ENCODE measurements around the gene LRRC32. TPM values are rescaled to one million over a fixed set of nuclear protein-coding genes. Genes with fewer than 3 reads are reported as not detected.
A peak's percentile ranks its signal among the peaks of the same experiment; 100 is the strongest.

Gene LRRC32
- total RNA-seq, 1 donor from 2014 or later: 66.3 TPM

- Histone ChIP-seq H3K9me3 (no peaks in the 10 kb centered on the region), H3K4me1 (no peaks in the 10 kb centered on the region), H3K36me3 (no peaks in the 10 kb centered on the region), H3K27ac (no peak overlapping the region), H3K27me3 (no peaks in the 10 kb centered on the region), H3K4me3 (no peak overlapping the region)
- DNase-seq (ENCODE audit: extremely low spot score in 2 of 2): no peak
- TF ChIP-seq CTCF (IDR thresholded peaks at IDR 0.05) (no peak), POLR2AphosphoS5 (IDR thresholded peaks at IDR 0.05; ENCODE audit: insufficient read depth in 1 of 2, low read depth in 1 of 2) (no peak)
- intact Hi-C loops (cut with DNase I): no loop called here
Measured at GRCh38 chr11:76683161-76684095, 12.9 kb upstream of the LRRC32 start.

GRCh38 chr11:76682684-76683083 lies 12.1 kb upstream of the LRRC32 start:
- no peak for TF ChIP-seq CTCF (IDR thresholded peaks at IDR 0.05)
- no peak for TF ChIP-seq POLR2A (IDR thresholded peaks at IDR 0.05)
- no peak for TF ChIP-seq POLR2AphosphoS5 (IDR thresholded peaks at IDR 0.05; ENCODE audit: insufficient read depth in 1 of 2, low read depth in 1 of 2)
- Histone ChIP-seq H3K36me3 (no peaks in the 10 kb centered on the region), H3K27me3 (no peaks in the 10 kb centered on the region), H3K9me3 (no peaks in the 10 kb centered on the region), H3K27ac (no peak overlapping the region), H3K4me1 (no peaks in the 10 kb centered on the region), H3K4me3 (no peak overlapping the region)
- no peak for DNase-seq (ENCODE audit: extremely low spot score in 2 of 2)
- intact Hi-C loops (cut with DNase I): no loop called here

GRCh38 chr11:76682106-76682505 lies 11.6 kb upstream of the LRRC32 start:
- DNase-seq (ENCODE audit: extremely low spot score in 2 of 2): no peak
- H3K27me3 ChIP-seq: no peaks in the 10 kb centered on the region
- no peaks in the 10 kb centered on the region for H3K36me3 ChIP-seq
- no peaks in the 10 kb centered on the region for H3K4me1 ChIP-seq
- TF ChIP-seq CTCF (IDR thresholded peaks at IDR 0.05) (no peak), POLR2AphosphoS5 (IDR thresholded peaks at IDR 0.05; ENCODE audit: insufficient read depth in 1 of 2, low read depth in 1 of 2) (no peak), POLR2A (IDR thresholded peaks at IDR 0.05) (no peak)
- no peaks in the 10 kb centered on the region for H3K9me3 ChIP-seq
- no peak overlapping the region for H3K27ac ChIP-seq
- intact Hi-C loops (cut with DNase I): no loop called here
- no peak overlapping the region for H3K4me3 ChIP-seq

- intact Hi-C loops (cut with DNase I): no loop called here
Measured at GRCh38 chr11:76680518-76681425, 10.2 kb upstream of the LRRC32 start.

More at GRCh38 chr11:76680518-76681425, 10.2 kb upstream of the LRRC32 start:
- Histone ChIP-seq H3K36me3 (no peaks in the 10 kb centered on the region), H3K27ac (no peak overlapping the region), H3K4me1 (no peaks in the 10 kb centered on the region), H3K9me3 (no peaks in the 10 kb centered on the region), H3K4me3 (no peak overlapping the region), H3K27me3 (no peaks in the 10 kb centered on the region)
- no peak for TF ChIP-seq POLR2A (IDR thresholded peaks at IDR 0.05)
- TF ChIP-seq POLR2AphosphoS5 (IDR thresholded peaks at IDR 0.05; ENCODE audit: insufficient read depth in 1 of 2, low read depth in 1 of 2): peak in 1 of 2 donors; percentile 49
- peak; percentile 67 to 83 (median 71) for TF ChIP-seq CTCF (IDR thresholded peaks at IDR 0.05)
- DNase-seq (ENCODE audit: extremely low spot score in 2 of 2): no peak

Measured in vagina (tissue), 2 donors.